Measurements from ENCODE around the gene APBB1IP.

The APBB1IP gene

GRCh38 chr10:26417136-26417535 lies 21.0 kb upstream of the APBB1IP start:
- no peak overlapping the region for H3K4me3 ChIP-seq (ENCODE audit: insufficient read depth, low read depth, low read length)

GRCh38 chr10:26422977-26423376 lies 15.2 kb upstream of the APBB1IP start:
- Histone ChIP-seq H3K27me3 (ENCODE audit: control insufficient read depth, insufficient read depth, low read length, poor library complexity, severe bottlenecking) (no peaks in the 10 kb centered on the region), H3K4me3 (ENCODE audit: insufficient read depth, low read depth, low read length) (no peak overlapping the region), H3K27ac (ENCODE audit: insufficient read depth, low read depth, low read length, poor library complexity, severe bottlenecking) (no peak overlapping the region), H3K36me3 (ENCODE audit: control insufficient read depth, insufficient read depth, low read length) (no peaks in the 10 kb centered on the region), H3K9me3 (ENCODE audit: control insufficient read depth, low read length) (no peaks in the 10 kb centered on the region), H3K4me1 (ENCODE audit: control insufficient read depth, insufficient read depth, low read length) (no peaks in the 10 kb centered on the region)
- WGBS, 2 experiments = 60 to 100% methylated on average over 1 to 2 of the region's 3 CpGs

More at GRCh38 chr10:26417136-26417535, 21.0 kb upstream of the APBB1IP start:
- no peaks in the 10 kb centered on the region for H3K36me3 ChIP-seq (ENCODE audit: control insufficient read depth, insufficient read depth, low read length)
- whole genome bisulfite sequencing, 2 experiments = 94 to 95% methylated on average over 2 of the region's 3 CpGs
- no peaks in the 10 kb centered on the region for H3K9me3 ChIP-seq (ENCODE audit: control insufficient read depth, low read length)
- H3K27me3 ChIP-seq (ENCODE audit: control insufficient read depth, insufficient read depth, low read length, poor library complexity, severe bottlenecking) = no peaks in the 10 kb centered on the region
- no peak overlapping the region for H3K27ac ChIP-seq (ENCODE audit: insufficient read depth, low read depth, low read length, poor library complexity, severe bottlenecking)
- H3K4me1 ChIP-seq (ENCODE audit: control insufficient read depth, insufficient read depth, low read length) = no peaks in the 10 kb centered on the region

GRCh38 chr10:26423722-26424121 lies 14.4 kb upstream of the APBB1IP start:
- H3K27ac ChIP-seq (ENCODE audit: insufficient read depth, low read depth, low read length, poor library complexity, severe bottlenecking) = no peak overlapping the region
- 95% methylated on average over 3 of the region's 3 CpGs for WGBS, 2 experiments
- H3K4me3 ChIP-seq (ENCODE audit: insufficient read depth, low read depth, low read length) = no peak overlapping the region
- H3K36me3 ChIP-seq (ENCODE audit: control insufficient read depth, insufficient read depth, low read length) = no peaks in the 10 kb centered on the region
- H3K9me3 ChIP-seq (ENCODE audit: control insufficient read depth, low read length) = no peaks in the 10 kb centered on the region
- H3K4me1 ChIP-seq (ENCODE audit: control insufficient read depth, insufficient read depth, low read length) = no peaks in the 10 kb centered on the region
- no peaks in the 10 kb centered on the region for H3K27me3 ChIP-seq (ENCODE audit: control insufficient read depth, insufficient read depth, low read length, poor library complexity, severe bottlenecking)

GRCh38 chr10:26430641-26431163 lies 7.4 kb upstream of the APBB1IP start:
- no peak overlapping the region for H3K4me3 ChIP-seq (ENCODE audit: insufficient read depth, low read depth, low read length)
- no peaks in the 10 kb centered on the region for H3K9me3 ChIP-seq (ENCODE audit: control insufficient read depth, low read length)
- no peaks in the 10 kb centered on the region for H3K4me1 ChIP-seq (ENCODE audit: control insufficient read depth, insufficient read depth, low read length)
- H3K27me3 ChIP-seq (ENCODE audit: control insufficient read depth, insufficient read depth, low read length, poor library complexity, severe bottlenecking) = no peaks in the 10 kb centered on the region
- H3K36me3 ChIP-seq (ENCODE audit: control insufficient read depth, insufficient read depth, low read length) = no peaks in the 10 kb centered on the region
- WGBS, 2 experiments = 89 to 93% methylated on average over 4 of the region's 4 CpGs
- H3K27ac ChIP-seq (ENCODE audit: insufficient read depth, low read depth, low read length, poor library complexity, severe bottlenecking) = no peak overlapping the region

- Histone ChIP-seq H3K4me3 (ENCODE audit: insufficient read depth, low read depth, low read length) (no peak overlapping the region), H3K36me3 (ENCODE audit: control insufficient read depth, insufficient read depth, low read length) (no peaks in the 10 kb centered on the region), H3K27me3 (ENCODE audit: control insufficient read depth, insufficient read depth, low read length, poor library complexity, severe bottlenecking) (peaks cover 8% of the 10 kb centered on the region), H3K4me1 (ENCODE audit: control insufficient read depth, insufficient read depth, low read length) (no peaks in the 10 kb centered on the region), H3K27ac (ENCODE audit: insufficient read depth, low read depth, low read length, poor library complexity, severe bottlenecking) (no peak overlapping the region), H3K9me3 (ENCODE audit: control insufficient read depth, low read length) (no peaks in the 10 kb centered on the region)
- 89 to 90% methylated on average over 1 of the region's 1 CpG for WGBS, 2 experiments
These were observed 5.2 kb upstream of the APBB1IP start for GRCh38 chr10:26432938-26433337.

GRCh38 chr10:26435852-26436251 lies 2.3 kb upstream of the APBB1IP start:
- no peak overlapping the region for H3K4me3 ChIP-seq (ENCODE audit: insufficient read depth, low read depth, low read length)
- H3K9me3 ChIP-seq (ENCODE audit: control insufficient read depth, low read length) = no peaks in the 10 kb centered on the region
- no peaks in the 10 kb centered on the region for H3K4me1 ChIP-seq (ENCODE audit: control insufficient read depth, insufficient read depth, low read length)
- H3K36me3 ChIP-seq (ENCODE audit: control insufficient read depth, insufficient read depth, low read length) = no peaks in the 10 kb centered on the region
- H3K27me3 ChIP-seq (ENCODE audit: control insufficient read depth, insufficient read depth, low read length, poor library complexity, severe bottlenecking) = peaks cover 30% of the 10 kb centered on the region
- no peak overlapping the region for H3K27ac ChIP-seq (ENCODE audit: insufficient read depth, low read depth, low read length, poor library complexity, severe bottlenecking)
- 93 to 95% methylated on average over 1 of the region's 1 CpG for WGBS, 2 experiments

GRCh38 chr10:26436848-26437247 lies 1.3 kb upstream of the APBB1IP start:
- Histone ChIP-seq H3K4me3 (ENCODE audit: insufficient read depth, low read depth, low read length) (no peak overlapping the region), H3K4me1 (ENCODE audit: control insufficient read depth, insufficient read depth, low read length) (no peaks in the 10 kb centered on the region), H3K36me3 (ENCODE audit: control insufficient read depth, insufficient read depth, low read length) (no peaks in the 10 kb centered on the region), H3K9me3 (ENCODE audit: control insufficient read depth, low read length) (no peaks in the 10 kb centered on the region), H3K27me3 (ENCODE audit: control insufficient read depth, insufficient read depth, low read length, poor library complexity, severe bottlenecking) (peaks cover 34% of the 10 kb centered on the region), H3K27ac (ENCODE audit: insufficient read depth, low read depth, low read length, poor library complexity, severe bottlenecking) (no peak overlapping the region)
- 90 to 100% methylated on average over 1 to 2 of the region's 2 CpGs for WGBS, 2 experiments

GRCh38 chr10:26438534-26439341 lies 597 bp downstream of the APBB1IP start:
- 20 to 21% methylated on average over 59 of the region's 59 CpGs for WGBS, 2 experiments
- Histone ChIP-seq H3K36me3 (ENCODE audit: control insufficient read depth, insufficient read depth, low read length) (no peaks in the 10 kb centered on the region), H3K9me3 (ENCODE audit: control insufficient read depth, low read length) (no peaks in the 10 kb centered on the region), H3K27ac (ENCODE audit: insufficient read depth, low read depth, low read length, poor library complexity, severe bottlenecking) (no peak overlapping the region), H3K27me3 (ENCODE audit: control insufficient read depth, insufficient read depth, low read length, poor library complexity, severe bottlenecking) (peaks cover 34% of the 10 kb centered on the region), H3K4me1 (ENCODE audit: control insufficient read depth, insufficient read depth, low read length) (no peaks in the 10 kb centered on the region), H3K4me3 (ENCODE audit: insufficient read depth, low read depth, low read length) (peak overlapping the region; percentile 26)

GRCh38 chr10:26439406-26440087 lies 1.4 kb downstream of the APBB1IP start:
- no peaks in the 10 kb centered on the region for H3K9me3 ChIP-seq (ENCODE audit: control insufficient read depth, low read length)
- 90 to 92% methylated on average over 13 to 14 of the region's 14 CpGs for WGBS, 2 experiments
- H3K27ac ChIP-seq (ENCODE audit: insufficient read depth, low read depth, low read length, poor library complexity, severe bottlenecking) = no peak overlapping the region
- H3K27me3 ChIP-seq (ENCODE audit: control insufficient read depth, insufficient read depth, low read length, poor library complexity, severe bottlenecking) = peaks cover 34% of the 10 kb centered on the region
- no peak overlapping the region for H3K4me3 ChIP-seq (ENCODE audit: insufficient read depth, low read depth, low read length)
- no peaks in the 10 kb centered on the region for H3K4me1 ChIP-seq (ENCODE audit: control insufficient read depth, insufficient read depth, low read length)
- no peaks in the 10 kb centered on the region for H3K36me3 ChIP-seq (ENCODE audit: control insufficient read depth, insufficient read depth, low read length)

- WGBS, 2 experiments = 100% methylated on average over 1 of the region's 1 CpG; no CpG with 5 or more reads in 1 of the 2 experiments
- H3K4me3 ChIP-seq (ENCODE audit: insufficient read depth, low read depth, low read length) = no peak overlapping the region
- peaks cover 34% of the 10 kb centered on the region for H3K27me3 ChIP-seq (ENCODE audit: control insufficient read depth, insufficient read depth, low read length, poor library complexity, severe bottlenecking)
- no peaks in the 10 kb centered on the region for H3K4me1 ChIP-seq (ENCODE audit: control insufficient read depth, insufficient read depth, low read length)
- no peaks in the 10 kb centered on the region for H3K36me3 ChIP-seq (ENCODE audit: control insufficient read depth, insufficient read depth, low read length)
- no peak overlapping the region for H3K27ac ChIP-seq (ENCODE audit: insufficient read depth, low read depth, low read length, poor library complexity, severe bottlenecking)
- no peaks in the 10 kb centered on the region for H3K9me3 ChIP-seq (ENCODE audit: control insufficient read depth, low read length)
These were observed 1.9 kb downstream of the APBB1IP start for GRCh38 chr10:26440088-26440470.

All from ectodermal cell (in vitro differentiated cells).